WTC11 (cell line): ENCODE data around the gene DMP1. TPM values are rescaled to one million over a fixed set of nuclear protein-coding genes. Genes with fewer than 3 reads are reported as not detected.

Source experiments
- ATAC-seq: fragments of 200-7000 bp; cut with Tn5 transposase; 2 replicates; pipeline ENCODE4 v1.10.0; 2021; ENCODE audit warnings: mild to moderate bottlenecking, moderate library complexity
- CTCF ChIA-PET: fragments of 300-600 bp; sonication (Branson Sonifier 250); formaldehyde crosslinking; loops from one replicate; lab custom pipeline; 2021; ENCODE audit warnings: antibody characterized with exemption; lab: Charles Lee
- POLR2A ChIA-PET: fragments of 350-600 bp; sonication (Branson Sonifier 250); formaldehyde crosslinking; loops from one replicate; lab custom pipeline; 2021; ENCODE audit warnings: antibody characterized with exemption; lab: Charles Lee
- DNase-seq: peaks from one replicate; pipeline ENCODE4 v3.0.0; 2021; ENCODE audit warnings: low spot score
- H3K27ac Mint-ChIP-seq: 2 replicates; pipeline ENCODE4 v1.8.0; 2021; ENCODE audit warnings: mixed read lengths
- H3K27me3 Mint-ChIP-seq: 2 replicates; pipeline ENCODE4 v1.8.0; 2021; ENCODE audit warnings: low read depth, mild to moderate bottlenecking, moderate library complexity, mixed read lengths
- H3K36me3 Mint-ChIP-seq: 2 replicates; pipeline ENCODE4 v1.8.0; 2021; ENCODE audit warnings: mixed read lengths
- H3K4me1 Mint-ChIP-seq: 2 replicates; pipeline ENCODE4 v1.8.0; 2022; ENCODE audit warnings: mixed read lengths
- H3K4me3 Mint-ChIP-seq: 2 replicates; pipeline ENCODE4 v1.8.0; 2021; ENCODE audit warnings: mild to moderate bottlenecking, moderate library complexity, mixed read lengths
- H3K9me3 Mint-ChIP-seq: 2 replicates; pipeline ENCODE4 v1.8.0; 2021; ENCODE audit warnings: mixed read lengths
- ATF1 ChIP-seq: sonication (generic); formaldehyde crosslinking; IDR thresholded peaks from 2 replicates; pipeline ENCODE4 v1.8.1; 2023; ENCODE audit warnings: mild to moderate bottlenecking, moderate library complexity, missing genetic modification reagents
- CDX4 ChIP-seq: fragments of 250-450 bp; sonication (Bioruptor Pico); IDR thresholded peaks from 2 replicates; pipeline ENCODE4 v1.9.0; 2021; ENCODE audit warnings: moderate library complexity, mild to moderate bottlenecking, inconsistent platforms, borderline replicate concordance
- CREB1 ChIP-seq: sonication (generic); formaldehyde crosslinking; IDR thresholded peaks from 2 replicates; pipeline ENCODE4 v1.8.0; 2023; ENCODE audit warnings: mild to moderate bottlenecking, missing genetic modification reagents
- ERG ChIP-seq: fragments of 250-450 bp; sonication (Bioruptor Pico); IDR thresholded peaks from 2 replicates; pipeline ENCODE4 v1.8.0; 2021; ENCODE audit warnings: mild to moderate bottlenecking
- FOXJ3 ChIP-seq: sonication (generic); formaldehyde crosslinking; IDR thresholded peaks from 2 replicates; pipeline ENCODE4 v1.9.0; 2021; ENCODE audit warnings: missing genetic modification reagents, mild to moderate bottlenecking, borderline replicate concordance
- FOXP4 ChIP-seq: sonication (generic); formaldehyde crosslinking; IDR thresholded peaks from 2 replicates; pipeline ENCODE4 v1.8.0; 2022; ENCODE audit warnings: mild to moderate bottlenecking, missing genetic modification reagents
- GRHL2 ChIP-seq: fragments of 250-450 bp; sonication (Bioruptor Pico); IDR thresholded peaks from 2 replicates; pipeline ENCODE4 v1.8.0; 2022; ENCODE audit warnings: mild to moderate bottlenecking, moderate library complexity; ENCODE audit not compliant: insufficient replicate concordance, severe bottlenecking
- HMGA2 ChIP-seq: fragments of 250-450 bp; sonication (Bioruptor Pico); IDR thresholded peaks from 2 replicates; pipeline ENCODE4 v1.4.0; 2021; ENCODE audit warnings: mild to moderate bottlenecking, moderate library complexity
- IRF1 ChIP-seq: sonication (generic); formaldehyde crosslinking; IDR thresholded peaks from 2 replicates; pipeline ENCODE4 v1.8.0; 2023; ENCODE audit warnings: missing genetic modification reagents
- MAX ChIP-seq: sonication (generic); formaldehyde crosslinking; IDR thresholded peaks from 2 replicates; pipeline ENCODE4 v1.8.0; 2022; ENCODE audit warnings: mild to moderate bottlenecking, missing genetic modification reagents
- PRDM15 ChIP-seq: sonication (generic); formaldehyde crosslinking; IDR thresholded peaks from 2 replicates; pipeline ENCODE4 v1.8.0; 2022; ENCODE audit warnings: missing genetic modification reagents
- PRRX2 ChIP-seq: fragments of 250-450 bp; sonication (Bioruptor Pico); IDR thresholded peaks from 2 replicates; pipeline ENCODE4 v1.8.0; 2021; ENCODE audit warnings: mild to moderate bottlenecking
- RORB ChIP-seq: fragments of 250-450 bp; sonication (Bioruptor Pico); IDR thresholded peaks from 2 replicates; pipeline ENCODE4 v1.9.0; 2021; ENCODE audit warnings: mild to moderate bottlenecking
- TEAD1 ChIP-seq: sonication (generic); formaldehyde crosslinking; IDR thresholded peaks from 2 replicates; pipeline ENCODE4 v1.8.0; 2022; ENCODE audit warnings: mild to moderate bottlenecking, missing genetic modification reagents
- TEAD4 ChIP-seq: sonication (generic); formaldehyde crosslinking; IDR thresholded peaks from 2 replicates; pipeline ENCODE4 v1.8.0; 2022; ENCODE audit warnings: mild to moderate bottlenecking, missing genetic modification reagents
- ZNF138 ChIP-seq: sonication (generic); formaldehyde crosslinking; conservative IDR thresholded peaks from 2 replicates; pipeline ENCODE4 v1.8.1; 2022; ENCODE audit warnings: mild to moderate bottlenecking, moderate library complexity, missing genetic modification reagents
- ZNF232 ChIP-seq: sonication (generic); formaldehyde crosslinking; IDR thresholded peaks from 2 replicates; pipeline ENCODE4 v1.8.0; 2022; ENCODE audit warnings: mild to moderate bottlenecking, missing genetic modification reagents
- ZSCAN18 ChIP-seq: fragments of 250-450 bp; sonication (Bioruptor Pico); IDR thresholded peaks from 2 replicates; pipeline ENCODE4 v2.1.2; 2022; ENCODE audit warnings: mild to moderate bottlenecking, moderate library complexity
- total RNA-seq: library from RNA; stranded (reverse); gene quantifications from 3 replicates; pipeline ENCODE4 v1.2.3, GENCODE V29; 2021

Gene DMP1
- total RNA-seq, 1 experiment from 2014 or later = 0.11 TPM

GRCh38 chr4:87616268-87616667, 33.8 kb upstream of the DMP1 start (continued):
- TF ChIP-seq FOXP4 (CRISPR knock-in tag) = no peak
- TF ChIP-seq GRHL2 = no peak
- TF ChIP-seq TEAD1 (CRISPR knock-in tag) = no peak

- TF ChIP-seq CREB1 = no peak
- no peak for TF ChIP-seq CDX4 (CRISPR knock-in tag)
- no peak for TF ChIP-seq RORB (CRISPR knock-in tag)
- no peak for TF ChIP-seq MAX (CRISPR knock-in tag)
- no peak for TF ChIP-seq IRF1 (CRISPR knock-in tag)
- no peak for TF ChIP-seq FOXJ3
- H3K36me3 Mint-ChIP-seq = no peaks in the 10 kb centered on the region
- H3K27me3 Mint-ChIP-seq = no peaks in the 10 kb centered on the region; the same call in 1 of the 2 replicates
- H3K27ac Mint-ChIP-seq = no peak overlapping the region
- POLR2A ChIA-PET = no interaction called here
- H3K9me3 Mint-ChIP-seq = peaks cover 4% of the 10 kb centered on the region
- ATAC-seq (no peak), DNase-seq (no peak)
- no peak overlapping the region for H3K4me3 Mint-ChIP-seq
- CTCF ChIA-PET = no interaction called here
- H3K4me1 Mint-ChIP-seq = peaks cover 4% of the 10 kb centered on the region
Observed at GRCh38 chr4:87620086-87620485, 30.0 kb upstream of the DMP1 start.

- Mint-ChIP-seq H3K36me3 (no peaks in the 10 kb centered on the region), H3K9me3 (peaks cover 4% of the 10 kb centered on the region), H3K27ac (no peak overlapping the region), H3K4me1 (peaks cover 4% of the 10 kb centered on the region), H3K27me3 (no peaks in the 10 kb centered on the region; the same call in 1 of the 2 replicates), H3K4me3 (no peak overlapping the region)
- POLR2A ChIA-PET = no interaction called here
- no peak for TF ChIP-seq ZNF138 (CRISPR knock-in tag)
- no peak for TF ChIP-seq PRDM15 (CRISPR knock-in tag)
- no peak for TF ChIP-seq ATF1 (CRISPR knock-in tag)
- no peak for TF ChIP-seq ZSCAN18 (CRISPR knock-in tag)
- no peak for TF ChIP-seq TEAD4 (CRISPR knock-in tag)
- TF ChIP-seq HMGA2 = no peak
- no peak for TF ChIP-seq ERG (CRISPR knock-in tag)
- no peak for TF ChIP-seq PRRX2 (CRISPR knock-in tag)
- TF ChIP-seq ZNF232 = no peak
- TF ChIP-seq, all 79 proteins: peak for 0
- ATAC-seq (no peak), DNase-seq (no peak)
- CTCF ChIA-PET = no interaction called here
Observed at GRCh38 chr4:87620491-87620890, 29.6 kb upstream of the DMP1 start.
